GM19025 (cell line): Measurements from ENCODE around the gene TANGO6.
"Not testable (repeated sequence)": the region's sequence is repeated elsewhere in the genome, so short reads cannot be mapped to it uniquely, and the experiment has no call there.

Experiments used
- ATAC-seq: cut with Tn5 transposase; IDR thresholded peaks from one replicate; pipeline ENCODE4 v1.9.1; 2021; ENCODE audit warnings: mild to moderate bottlenecking, low read depth, moderate library complexity; ENCODE audit not compliant: unreplicated experiment

The TANGO6 gene

GRCh38 chr16:68843482-68844210 lies at the start of gene TANGO6:
TSS of gene TANGO6 (plus strand) at chr16:68843531. CDS start at chr16:68843618, 87 bp downstream.
- peak; percentile 87 for ATAC-seq

- no peak for ATAC-seq
Observed at GRCh38 chr16:68798398-68798797, 44.9 kb upstream of the TANGO6 start.

- no peak for ATAC-seq
Observed at GRCh38 chr16:68800257-68800875, 43.0 kb upstream of the TANGO6 start.

GRCh38 chr16:68802190-68802589 lies 41.1 kb upstream of the TANGO6 start:
- ATAC-seq = no peak

GRCh38 chr16:68806422-68806821 lies 36.9 kb upstream of the TANGO6 start:
- ATAC-seq = no peak

GRCh38 chr16:68806981-68807380 lies 36.4 kb upstream of the TANGO6 start:
- ATAC-seq = no peak

GRCh38 chr16:68814516-68814915 lies 28.8 kb upstream of the TANGO6 start:
- no peak for ATAC-seq

GRCh38 chr16:68823401-68824135 lies 19.8 kb upstream of the TANGO6 start:
- ATAC-seq = no peak

GRCh38 chr16:68825427-68825826 lies 17.9 kb upstream of the TANGO6 start:
- ATAC-seq = no peak

- no peak for ATAC-seq
Observed at GRCh38 chr16:68826652-68827051, 16.7 kb upstream of the TANGO6 start.

GRCh38 chr16:68833251-68833650 lies 10.1 kb upstream of the TANGO6 start:
- no peak for ATAC-seq

- no peak for ATAC-seq
Observed at GRCh38 chr16:68834550-68834949, 8.8 kb upstream of the TANGO6 start.

GRCh38 chr16:68835970-68836369 lies 7.4 kb upstream of the TANGO6 start:
- no peak for ATAC-seq

- no peak for ATAC-seq
Observed at GRCh38 chr16:68839831-68840230, 3.5 kb upstream of the TANGO6 start.

GRCh38 chr16:68842964-68843481 lies 308 bp upstream of the TANGO6 start:
- not testable (repeated sequence) for ATAC-seq

- no peak for ATAC-seq
Observed at GRCh38 chr16:68844211-68844564, 857 bp downstream of the TANGO6 start.

GRCh38 chr16:68848786-68849185 lies 5.5 kb downstream of the TANGO6 start:
- ATAC-seq = no peak

- ATAC-seq = no peak
Observed at GRCh38 chr16:68850481-68850880, 7.2 kb downstream of the TANGO6 start.

- no peak for ATAC-seq
Observed at GRCh38 chr16:68851601-68852000, 8.3 kb downstream of the TANGO6 start.

- no peak for ATAC-seq
Observed at GRCh38 chr16:68857479-68857878, 14.1 kb downstream of the TANGO6 start.

GRCh38 chr16:68859828-68860227 lies 16.5 kb downstream of the TANGO6 start:
- no peak for ATAC-seq
